ENCODE measurements around the gene HNRNPDL.
"Not testable (repeated sequence)": the region's sequence is repeated elsewhere in the genome, so short reads cannot be mapped to it uniquely, and the experiment has no call there.

HNRNPDL gene

DNA sequence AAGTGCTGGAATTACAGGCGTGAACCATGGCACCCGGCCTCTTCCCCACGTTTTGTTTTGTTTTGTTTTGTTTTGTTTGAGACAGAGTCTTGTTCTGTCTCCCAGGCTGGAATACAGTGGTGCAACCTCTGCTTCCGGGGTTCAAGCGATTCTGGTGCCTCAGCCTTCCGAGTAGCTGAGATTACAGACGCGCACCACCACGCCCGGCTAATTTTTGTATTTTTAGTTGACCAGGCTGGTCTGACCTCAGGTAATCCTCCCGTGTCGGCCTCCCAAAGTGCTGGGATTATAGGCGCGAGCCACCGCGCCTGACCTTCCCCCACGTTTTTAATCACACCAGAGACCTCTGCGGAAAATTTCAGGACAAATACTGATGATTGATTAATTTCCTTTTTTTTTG, 2.3 kb upstream of the HNRNPDL start:
- no peak for DNase-seq (ENCODE audit: low read depth)

DNA sequence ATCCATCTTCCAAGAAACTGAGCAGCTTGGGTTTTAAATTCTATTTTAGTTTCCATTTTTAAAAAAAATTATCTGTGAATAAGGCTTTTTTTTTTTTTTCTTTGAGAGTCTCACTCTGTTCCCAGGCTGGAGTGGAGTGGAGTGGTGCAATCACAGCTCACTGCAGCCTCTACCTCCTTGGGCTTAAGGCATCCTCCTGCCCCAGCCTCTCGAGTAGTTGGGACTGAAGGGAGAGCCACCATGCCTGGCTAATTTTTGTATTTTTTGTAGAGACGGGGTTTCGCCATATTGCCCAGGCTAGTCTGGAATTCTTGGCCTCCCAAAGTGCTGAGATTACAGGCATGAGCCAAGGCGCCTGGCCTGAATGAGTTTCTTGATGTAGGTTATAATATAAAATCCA, 1.6 kb upstream of the HNRNPDL start:
- no peak for DNase-seq (ENCODE audit: low read depth)

DNA sequence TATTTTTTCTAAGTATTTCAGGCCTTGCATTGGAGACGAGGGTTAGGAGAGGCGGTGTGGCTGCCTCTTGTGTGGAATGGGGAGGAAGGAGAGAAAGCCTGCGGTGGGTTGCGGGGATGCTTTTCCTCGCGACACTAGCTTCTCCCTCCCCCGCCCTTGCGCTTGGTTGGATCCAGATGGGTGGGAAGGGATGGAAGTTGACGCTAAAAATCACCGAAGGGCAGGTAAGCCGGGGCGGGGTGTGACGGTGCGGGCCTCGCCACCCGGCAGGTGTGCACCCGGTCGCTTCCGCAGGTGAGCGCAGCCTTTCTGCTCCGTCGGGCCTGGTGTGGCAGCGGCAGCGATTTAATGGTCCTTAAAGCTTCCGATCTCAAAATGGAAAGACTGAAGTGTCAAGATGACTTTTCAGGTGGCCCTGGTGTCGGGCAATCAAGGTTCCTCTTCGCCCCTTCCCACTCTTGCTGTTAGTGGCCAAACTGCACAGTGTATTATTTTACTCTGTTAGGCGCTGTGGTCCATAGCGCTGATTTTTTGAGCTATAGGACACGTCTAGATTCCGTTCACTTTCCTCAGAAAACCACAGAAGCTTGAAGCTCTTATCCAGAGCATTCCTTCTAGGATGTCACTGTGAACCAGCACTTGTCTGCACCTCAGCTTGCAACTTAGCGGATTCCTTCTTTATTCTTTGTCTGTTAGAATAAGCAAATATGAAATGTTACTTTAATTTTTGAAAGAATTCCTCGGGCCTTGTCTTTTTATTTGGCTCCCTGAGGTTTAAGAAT, 893 bp upstream of the HNRNPDL start:
- DNase-seq (ENCODE audit: low read depth), result peak; percentile 24

DNA sequence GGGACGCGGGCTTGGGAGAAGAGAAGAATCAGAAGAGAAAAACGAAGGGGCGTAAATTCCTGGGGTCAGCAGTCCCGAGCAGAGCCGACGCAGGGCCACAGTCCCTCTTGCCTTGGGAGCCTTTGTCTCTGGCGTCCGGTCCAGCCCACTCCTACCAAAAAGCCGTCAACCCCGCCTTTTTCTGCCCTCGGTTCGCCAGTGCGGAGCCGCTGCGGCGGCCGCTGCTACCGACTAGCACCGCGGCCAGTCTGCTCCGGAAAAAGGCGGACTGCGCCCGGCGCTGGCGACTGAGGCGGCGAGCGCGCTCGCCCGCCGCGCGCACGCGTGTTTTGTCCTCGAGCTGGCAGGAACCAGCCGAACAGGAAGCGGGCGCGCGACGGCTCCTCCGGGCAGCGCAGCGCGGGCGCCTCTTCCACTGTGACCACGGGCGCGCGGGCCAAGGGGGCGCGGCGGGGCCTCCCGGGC, 502 bp downstream of the HNRNPDL start:
- no peak for DNase-seq (ENCODE audit: low read depth)

DNA sequence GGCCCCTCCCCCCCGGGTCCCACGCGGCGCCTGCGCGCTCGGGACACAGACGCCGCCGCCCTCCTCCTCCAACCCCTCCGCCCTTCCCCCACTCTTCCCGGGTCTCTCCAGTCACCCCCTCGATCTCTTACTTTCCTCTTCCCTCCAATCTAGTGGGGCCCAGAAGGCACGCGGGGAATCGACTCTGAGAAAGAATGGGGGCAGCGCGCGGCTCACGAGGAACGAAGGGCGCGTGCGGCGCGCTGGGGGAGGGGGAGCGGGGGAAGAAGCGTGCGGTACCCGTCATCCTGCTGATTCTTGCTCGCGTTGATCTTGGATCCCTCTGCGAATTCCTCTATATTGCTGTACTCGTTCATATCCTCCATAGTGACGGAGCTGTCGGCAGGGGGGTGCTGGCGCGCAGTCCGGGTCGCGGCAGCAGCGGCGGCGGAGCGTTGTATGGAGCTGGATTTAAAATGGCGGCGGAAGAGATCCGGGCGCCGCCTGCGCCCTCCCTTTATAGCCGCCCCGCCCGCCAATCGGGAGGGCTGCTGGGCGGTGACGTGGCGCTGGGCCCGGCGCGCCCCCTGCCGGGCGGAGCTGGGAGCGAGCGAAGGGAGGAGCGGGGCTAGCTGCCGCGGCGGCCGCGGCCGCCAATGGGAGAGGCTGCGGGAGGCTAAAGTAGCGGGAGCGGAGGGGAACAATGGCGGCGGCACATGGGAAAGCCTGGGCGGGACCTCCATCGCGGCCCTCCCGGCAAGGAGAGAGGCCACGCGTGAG, 1.1 kb downstream of the HNRNPDL start:
- DNase-seq (ENCODE audit: low read depth), result peak; percentile 91

DNA sequence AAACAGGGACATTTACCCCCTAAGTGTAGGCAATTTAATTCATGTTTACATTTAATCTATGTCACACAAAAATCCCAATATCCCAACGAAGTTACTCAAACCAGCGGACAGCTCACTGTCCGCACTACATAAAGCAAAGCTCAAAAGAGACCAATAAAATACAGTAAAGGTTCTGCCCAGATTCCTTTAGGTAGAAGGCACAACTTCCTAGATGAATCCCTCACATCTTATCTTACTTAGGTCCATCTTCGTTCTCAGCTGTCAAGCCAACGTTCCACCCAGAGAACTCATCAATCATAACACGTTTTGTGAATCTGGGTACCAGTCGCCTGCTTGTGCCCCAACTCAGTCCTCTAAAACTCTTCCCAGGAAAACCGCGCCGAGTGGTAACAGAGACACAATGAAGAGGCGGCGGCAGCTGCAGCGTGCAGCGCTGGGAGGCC, 1.7 kb downstream of the HNRNPDL start:
- DNase-seq (ENCODE audit: low read depth), result no peak

DNA sequence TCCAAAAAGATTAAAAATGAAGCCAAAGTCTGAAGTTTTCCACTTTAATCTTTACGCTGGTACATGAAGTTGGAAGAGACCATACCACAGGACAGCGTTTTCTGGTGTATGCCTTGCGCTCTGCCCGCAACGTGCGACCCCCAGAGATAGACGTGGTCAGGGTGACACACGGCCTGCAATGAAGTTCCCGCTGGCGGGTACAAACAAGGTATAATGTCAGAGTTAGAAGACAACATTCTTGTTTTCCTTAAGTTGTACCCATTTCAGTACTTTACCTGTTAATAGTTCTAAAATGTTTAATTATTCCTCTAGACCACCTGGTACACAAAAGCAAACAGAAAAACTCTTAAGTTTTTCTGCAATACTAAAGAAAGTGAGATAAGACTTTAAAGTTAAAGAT, 4.8 kb downstream of the HNRNPDL start:
- no peak for DNase-seq (ENCODE audit: low read depth)

DNA sequence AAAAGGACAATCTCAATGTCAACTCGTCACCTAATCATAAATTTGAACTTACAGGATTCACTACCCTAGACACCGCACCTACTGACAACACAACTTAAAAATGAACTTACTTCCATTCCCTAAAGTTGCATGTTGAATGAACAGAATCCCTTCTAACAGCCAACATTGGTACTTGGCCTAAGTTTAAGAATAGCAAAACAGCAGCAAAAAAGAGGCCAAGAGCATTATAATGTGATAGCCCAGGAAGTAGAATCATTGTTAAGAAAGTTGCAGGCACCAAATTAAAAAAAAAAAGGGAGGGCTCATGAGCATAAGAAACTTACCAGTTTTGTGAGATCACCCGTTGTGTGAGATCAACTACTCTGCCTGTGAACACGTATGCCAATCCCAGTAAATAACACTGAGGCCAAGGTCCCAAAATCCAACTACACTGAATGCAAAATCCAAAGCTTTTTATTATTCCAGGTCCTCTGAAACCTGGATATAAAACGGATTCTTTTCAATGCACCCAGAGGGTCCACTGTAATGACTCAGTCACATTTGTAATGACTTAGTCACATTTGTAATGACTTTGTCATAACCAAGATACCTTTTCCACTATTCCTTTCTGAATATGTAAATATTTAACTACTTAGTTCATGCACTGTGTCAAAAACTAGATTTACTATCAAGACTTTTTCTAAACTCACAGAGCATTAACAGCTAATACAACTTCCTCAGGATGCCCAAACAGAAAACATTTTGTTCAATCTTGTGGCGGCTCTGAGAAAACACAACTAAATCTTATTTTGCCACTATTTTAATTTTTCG, 6.8 kb downstream of the HNRNPDL start:
- no peak for DNase-seq (ENCODE audit: low read depth)

DNA sequence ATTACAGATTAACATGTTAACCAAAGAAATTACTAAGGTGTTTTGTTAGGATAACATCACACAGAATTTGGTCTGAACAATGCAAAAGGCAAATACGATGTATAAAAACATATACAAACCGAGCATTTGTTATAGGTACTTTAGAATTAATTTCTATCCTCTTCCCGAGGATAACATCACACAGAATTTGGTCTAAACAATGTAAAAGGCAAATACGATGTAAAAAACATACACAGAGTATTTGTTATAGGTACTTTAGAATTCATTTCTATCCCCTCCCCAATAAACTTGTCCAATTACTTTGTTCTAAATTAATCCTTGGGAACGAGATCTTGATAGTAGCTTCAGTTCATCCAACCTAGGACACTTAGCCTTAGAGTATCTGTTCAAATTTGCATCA, 7.6 kb downstream of the HNRNPDL start:
- no peak for DNase-seq (ENCODE audit: low read depth)

DNA sequence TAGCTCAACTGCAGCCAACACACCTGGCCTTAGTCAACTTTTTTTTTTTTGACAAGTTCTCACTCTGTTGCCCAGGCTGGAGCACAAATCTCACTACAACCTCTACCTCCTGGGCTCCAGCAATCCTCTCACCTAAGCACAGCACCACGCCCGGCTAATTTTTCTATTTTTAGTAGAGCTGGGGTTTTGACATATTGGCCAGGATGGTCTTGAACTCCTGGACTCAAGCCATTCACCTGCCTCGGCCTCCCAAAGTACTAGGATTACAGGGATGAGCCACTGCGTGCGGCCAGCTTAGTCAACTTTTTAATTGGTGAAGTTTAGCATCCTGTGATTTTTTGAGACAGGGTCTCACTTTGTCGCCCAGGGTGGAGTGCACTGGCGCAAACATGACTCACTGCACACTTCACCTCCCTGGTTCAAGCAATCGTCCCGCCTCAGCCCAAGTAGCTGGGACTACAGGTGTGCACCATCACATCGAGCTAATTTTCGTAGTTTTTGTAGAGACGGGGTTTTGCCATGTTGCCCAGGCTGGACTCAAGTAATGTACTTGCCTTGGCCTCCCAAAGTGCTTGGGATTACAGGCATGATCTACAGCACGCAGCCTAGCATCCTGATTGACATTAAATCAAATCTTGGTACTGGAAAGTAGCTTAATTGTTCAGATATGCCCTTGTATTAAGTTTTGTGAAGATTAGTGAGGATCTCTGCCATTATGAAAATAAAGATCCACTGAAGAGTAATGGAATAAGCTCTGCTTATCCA, 8.3 kb downstream of the HNRNPDL start:
- DNase-seq (ENCODE audit: low read depth), result no peak

DNA sequence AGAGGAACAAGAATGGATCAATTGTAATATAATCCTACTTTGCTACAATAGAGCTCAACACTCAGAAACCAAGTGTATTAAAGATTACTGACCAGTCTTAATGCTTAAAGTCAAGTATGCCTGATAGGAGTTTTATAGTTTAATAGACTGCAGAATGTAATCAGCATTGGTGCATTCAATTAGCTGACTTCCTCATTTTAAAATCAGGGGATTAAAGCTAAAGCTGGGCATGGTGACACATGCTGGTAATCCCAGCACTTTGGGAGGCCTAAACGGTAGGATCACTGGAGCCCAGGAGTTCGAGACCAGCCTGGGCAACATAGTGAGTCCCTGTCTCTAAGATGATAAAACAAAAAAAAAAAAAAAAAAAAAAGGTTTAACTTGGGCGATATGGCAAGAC, 10.8 kb downstream of the HNRNPDL start:
- no peak for DNase-seq (ENCODE audit: low read depth)

DNA sequence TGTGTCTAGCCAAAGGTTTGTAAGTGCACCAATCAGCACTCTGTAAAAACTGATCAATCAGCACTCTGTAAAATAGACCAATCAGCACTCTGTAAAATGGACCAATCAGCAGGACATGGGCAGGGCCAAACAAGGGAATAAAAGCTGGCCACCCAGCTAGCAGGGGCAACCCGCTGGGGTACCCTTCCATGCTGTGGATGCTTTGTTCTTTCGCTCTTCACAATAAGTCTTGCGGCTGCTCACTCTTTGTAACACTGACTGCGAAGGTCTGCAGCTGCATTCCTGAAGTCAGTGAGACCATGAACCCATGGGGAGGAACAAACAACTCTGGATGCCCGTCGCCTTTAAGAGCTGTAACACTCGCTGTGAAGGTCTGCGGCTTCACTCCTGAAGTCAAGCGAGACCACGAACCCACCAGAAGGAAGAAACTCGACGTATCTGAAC, 14.3 kb downstream of the HNRNPDL start:
- DNase-seq (ENCODE audit: low read depth), result no peak

DNA sequence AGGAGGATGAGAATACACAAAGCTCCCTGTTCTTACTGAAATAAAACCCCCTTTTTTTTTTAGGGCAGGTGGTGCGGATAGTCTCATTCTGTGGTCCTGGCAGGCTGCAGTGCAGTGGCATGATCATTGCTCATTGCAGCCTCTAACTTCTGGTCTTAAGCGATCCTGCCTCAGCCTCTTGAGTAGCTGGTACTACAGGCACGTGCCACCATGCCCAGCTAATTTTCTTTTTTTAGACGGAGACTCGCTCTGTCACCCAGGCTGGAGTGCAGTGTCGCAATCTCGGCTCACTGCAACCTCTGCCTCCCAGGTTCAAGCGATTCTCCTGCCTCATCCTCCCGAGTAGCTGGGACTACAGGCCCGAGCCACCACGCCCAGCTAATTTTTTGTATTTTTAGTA, 15.2 kb downstream of the HNRNPDL start:
- DNase-seq (ENCODE audit: low read depth), result not testable (repeated sequence)

DNA sequence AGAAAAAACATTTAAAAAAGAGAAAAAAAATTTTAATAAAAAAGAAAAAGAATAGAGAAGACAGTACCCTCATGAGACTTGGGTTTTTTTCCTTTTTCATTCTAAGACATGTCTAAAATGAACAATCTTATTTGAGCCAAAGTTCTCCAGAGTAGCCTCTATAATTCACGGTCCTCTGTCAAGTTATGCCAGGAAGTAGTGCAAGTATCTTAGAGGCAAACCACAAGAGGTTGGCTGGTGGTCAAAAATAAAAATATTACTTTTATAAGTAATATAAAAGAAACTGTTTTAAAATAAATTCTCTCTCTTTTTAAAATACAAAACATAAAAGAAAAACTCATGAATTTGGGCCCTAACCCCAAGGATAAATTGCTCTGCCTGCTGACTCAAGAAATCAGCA, 26.5 kb downstream of the HNRNPDL start:
- DNase-seq (ENCODE audit: low read depth), result no peak

DNA sequence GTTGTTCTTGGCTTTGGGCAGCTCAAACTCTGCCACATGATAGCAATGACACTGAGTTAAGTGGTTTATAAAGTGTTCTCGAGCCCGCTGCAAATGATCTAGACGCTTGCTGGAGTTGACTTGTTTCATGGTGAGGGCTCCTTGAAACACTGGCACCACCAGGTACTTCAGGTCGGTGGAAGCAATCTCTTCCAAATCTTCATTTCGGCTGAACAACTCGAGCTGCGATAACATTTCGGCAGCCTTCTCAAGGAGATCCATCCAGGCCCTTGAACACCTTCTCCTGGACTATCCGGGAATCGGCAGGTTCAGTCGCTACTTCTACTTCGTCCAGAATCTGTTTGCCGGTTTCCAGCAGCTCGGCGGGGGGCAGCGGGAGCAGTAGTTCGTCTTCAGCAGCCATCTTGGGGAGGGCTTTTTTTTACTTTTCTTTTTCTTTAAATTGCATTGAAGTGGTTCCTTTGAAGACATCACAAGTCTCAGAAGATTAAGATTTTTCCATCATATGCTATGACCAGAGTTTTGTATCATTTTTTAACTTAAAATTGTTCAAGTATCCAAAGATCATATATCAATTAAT, 28.0 kb downstream of the HNRNPDL start:
- DNase-seq (ENCODE audit: low read depth), result no peak

DNA sequence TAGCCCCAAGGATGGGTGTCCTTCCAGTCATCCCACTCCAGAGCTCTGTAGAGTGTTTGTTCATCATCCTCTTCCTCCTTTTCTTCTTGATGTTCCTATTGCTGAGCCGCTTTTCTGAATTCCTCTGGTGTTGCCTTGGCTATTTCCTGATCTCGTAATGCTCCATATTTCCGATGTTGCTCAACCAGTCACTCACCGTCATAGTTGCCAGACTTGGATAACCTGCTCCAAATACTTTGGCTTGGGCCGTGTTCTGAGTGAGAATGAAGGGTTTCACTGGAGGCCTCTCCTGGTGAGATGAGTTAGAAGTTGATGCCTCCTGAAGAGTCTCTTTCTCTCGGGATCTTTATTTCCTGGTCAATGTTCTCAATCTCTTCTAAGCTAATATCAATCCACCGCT, 28.7 kb downstream of the HNRNPDL start:
- DNase-seq (ENCODE audit: low read depth), result no peak

DNA sequence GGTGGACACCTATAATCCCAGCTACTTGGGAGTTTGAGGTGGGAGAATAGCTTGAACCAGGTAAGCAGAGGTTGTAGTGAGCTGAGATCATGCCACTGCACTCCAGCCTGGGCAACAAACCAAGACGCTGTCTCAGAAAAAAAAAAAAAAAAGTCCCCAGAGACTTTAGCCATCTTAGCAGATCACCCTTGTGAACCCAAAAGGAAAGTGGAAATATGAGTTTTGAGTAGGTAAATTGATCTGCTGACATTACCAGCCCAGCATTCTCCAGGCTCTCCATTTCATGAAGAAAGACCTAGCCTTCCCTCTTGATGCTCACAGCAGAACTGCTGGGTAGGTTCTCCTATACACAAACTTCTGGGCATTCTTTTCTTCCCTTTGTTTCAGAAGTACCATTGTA, 32.0 kb downstream of the HNRNPDL start:
- no peak for DNase-seq (ENCODE audit: low read depth)

DNA sequence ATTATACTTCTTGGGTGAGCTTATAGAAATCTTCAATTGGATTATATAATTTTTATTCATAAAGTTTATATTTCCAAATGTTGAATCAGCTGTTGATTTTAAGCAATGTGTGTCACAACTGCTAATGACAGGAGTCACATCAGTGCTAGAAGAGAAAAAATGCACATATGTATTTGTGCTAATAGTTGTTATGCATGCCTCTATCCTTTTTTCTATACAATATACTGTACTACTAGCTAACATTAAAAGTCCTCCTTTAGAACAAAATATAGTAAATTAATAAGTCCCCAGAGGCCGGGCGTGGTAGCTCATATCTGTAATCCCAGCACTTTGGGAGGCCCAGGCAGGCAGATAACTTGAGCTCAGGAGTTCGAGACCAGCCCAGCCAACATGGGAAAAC, 32.7 kb downstream of the HNRNPDL start:
- no peak for DNase-seq (ENCODE audit: low read depth)

DNA sequence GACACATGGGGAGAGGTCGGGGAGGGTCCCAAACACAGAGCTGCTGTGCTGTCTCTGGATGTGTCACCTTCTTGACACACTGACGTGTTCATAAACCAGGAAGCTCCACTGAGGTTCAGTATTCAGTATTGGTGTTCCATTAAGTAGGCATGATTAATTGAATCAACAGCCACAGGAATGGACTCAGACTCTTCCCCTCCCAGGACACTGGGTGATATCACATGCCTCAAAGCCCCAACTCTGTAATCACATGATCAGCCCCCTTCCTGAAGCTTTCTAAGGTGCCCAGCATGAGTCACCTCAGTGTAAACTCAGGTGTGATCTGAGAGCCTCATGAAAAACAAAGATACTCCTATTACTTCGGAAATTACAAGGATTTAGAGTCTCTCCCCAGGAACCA, 35.4 kb downstream of the HNRNPDL start:
- DNase-seq (ENCODE audit: low read depth), result no peak

DNA sequence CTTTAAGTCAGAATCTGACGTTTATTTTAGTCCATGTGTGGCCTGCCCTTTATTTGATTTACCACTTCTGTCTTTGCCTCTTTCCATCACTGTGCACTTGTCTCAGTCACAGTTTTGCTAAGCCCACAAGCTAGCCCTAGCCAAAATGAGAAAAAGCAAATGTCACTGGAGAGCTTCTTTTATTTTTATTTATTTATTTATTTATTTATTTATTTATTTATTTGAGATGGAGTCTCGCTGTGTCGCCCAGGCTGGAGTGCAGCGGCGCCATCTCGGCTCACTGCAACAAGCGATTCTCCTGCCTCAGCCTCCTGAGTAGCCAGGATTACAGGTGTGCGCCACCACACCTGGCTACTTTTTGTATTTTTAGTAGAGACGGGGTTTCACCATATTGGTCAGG, 40.2 kb downstream of the HNRNPDL start:
- DNase-seq (ENCODE audit: low read depth), result not testable (repeated sequence)

DNA sequence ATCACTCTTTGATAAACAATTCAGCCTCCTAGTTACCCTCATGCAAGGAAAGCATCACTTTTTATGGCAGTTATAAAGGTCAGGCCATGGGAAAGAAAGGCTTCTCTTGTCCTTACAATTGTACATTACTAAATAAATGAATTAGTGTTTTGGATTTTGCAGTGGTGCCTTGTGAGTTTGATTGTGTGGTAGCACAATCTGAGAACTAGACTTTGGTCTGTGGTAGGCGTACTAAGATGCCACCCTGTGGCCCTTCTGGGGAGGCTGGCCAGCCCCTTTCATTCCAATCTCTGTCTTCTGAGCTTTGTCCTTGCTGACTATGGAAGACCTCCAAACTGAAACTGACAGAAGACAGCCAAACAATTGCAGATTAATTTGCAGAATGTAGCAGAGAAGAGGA, 41.9 kb downstream of the HNRNPDL start:
- no peak for DNase-seq (ENCODE audit: low read depth)

Measured in activated T-helper 9 cell treated with anti-CD3 and anti-CD28 coated beads, Interleukin-2, amount 50 U/mL, for 16 hours (primary cell).